HG03460 (cell line): ENCODE measurements around the gene HGFAC.
"Not testable (repeated sequence)": the region's sequence is repeated elsewhere in the genome, so short reads cannot be mapped to it uniquely, and the experiment has no call there.

Experiments used
- ATAC-seq: cut with Tn5 transposase; IDR thresholded peaks from one replicate; pipeline ENCODE4 v1.9.1; 2021; ENCODE audit not compliant: unreplicated experiment

HGFAC gene

DNA sequence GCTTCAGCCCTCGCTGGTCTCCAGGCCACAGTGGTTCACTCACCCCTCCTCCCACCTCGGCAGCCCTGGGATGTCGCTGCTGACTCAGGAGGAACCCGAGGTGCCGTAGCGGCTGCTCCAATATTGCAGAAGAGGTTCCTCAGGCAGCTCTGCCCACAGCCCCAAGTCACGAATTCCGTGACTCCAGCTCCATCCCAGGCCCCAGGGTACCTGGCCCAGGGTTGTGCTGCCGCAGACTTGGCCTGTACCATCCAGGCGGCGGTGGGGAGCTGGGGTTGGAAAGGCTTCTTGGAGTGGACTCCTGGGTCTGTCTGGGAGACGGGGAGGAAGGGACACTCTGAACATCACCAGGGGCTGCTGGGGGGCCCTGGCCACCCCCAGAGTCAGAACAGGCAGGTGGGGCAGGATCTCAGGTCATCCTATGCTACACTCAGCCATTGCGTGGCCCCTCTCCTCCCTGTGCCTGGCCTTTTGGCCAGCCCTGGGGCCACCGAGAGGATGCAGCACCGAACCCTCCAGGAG, 728 bp upstream of the HGFAC start:
- ATAC-seq: no peak

DNA sequence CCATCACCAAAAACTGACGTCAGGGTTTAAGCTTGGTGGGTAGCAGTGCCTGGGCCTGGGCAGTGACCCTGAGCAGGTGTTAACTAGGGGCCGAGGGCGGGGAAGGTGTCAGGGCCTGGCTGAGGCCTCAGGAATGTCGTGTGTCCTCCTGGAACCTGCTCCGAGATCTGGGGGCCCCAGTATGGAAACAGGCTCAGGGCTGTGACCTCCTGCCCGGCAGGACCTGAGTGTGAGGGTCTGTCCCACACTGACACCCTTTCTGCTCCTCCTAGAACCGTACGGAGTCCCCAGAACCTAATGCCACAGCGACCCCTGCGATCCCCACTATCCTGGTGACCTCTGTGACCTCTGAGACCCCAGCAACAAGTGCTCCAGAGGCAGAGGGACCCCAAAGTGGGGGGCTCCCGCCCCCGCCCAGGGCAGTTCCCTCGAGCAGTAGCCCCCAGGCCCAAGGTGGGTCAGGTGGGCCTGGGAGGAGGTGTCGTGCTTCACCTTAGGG, 741 bp downstream of the HGFAC start:
- ATAC-seq: no peak

DNA sequence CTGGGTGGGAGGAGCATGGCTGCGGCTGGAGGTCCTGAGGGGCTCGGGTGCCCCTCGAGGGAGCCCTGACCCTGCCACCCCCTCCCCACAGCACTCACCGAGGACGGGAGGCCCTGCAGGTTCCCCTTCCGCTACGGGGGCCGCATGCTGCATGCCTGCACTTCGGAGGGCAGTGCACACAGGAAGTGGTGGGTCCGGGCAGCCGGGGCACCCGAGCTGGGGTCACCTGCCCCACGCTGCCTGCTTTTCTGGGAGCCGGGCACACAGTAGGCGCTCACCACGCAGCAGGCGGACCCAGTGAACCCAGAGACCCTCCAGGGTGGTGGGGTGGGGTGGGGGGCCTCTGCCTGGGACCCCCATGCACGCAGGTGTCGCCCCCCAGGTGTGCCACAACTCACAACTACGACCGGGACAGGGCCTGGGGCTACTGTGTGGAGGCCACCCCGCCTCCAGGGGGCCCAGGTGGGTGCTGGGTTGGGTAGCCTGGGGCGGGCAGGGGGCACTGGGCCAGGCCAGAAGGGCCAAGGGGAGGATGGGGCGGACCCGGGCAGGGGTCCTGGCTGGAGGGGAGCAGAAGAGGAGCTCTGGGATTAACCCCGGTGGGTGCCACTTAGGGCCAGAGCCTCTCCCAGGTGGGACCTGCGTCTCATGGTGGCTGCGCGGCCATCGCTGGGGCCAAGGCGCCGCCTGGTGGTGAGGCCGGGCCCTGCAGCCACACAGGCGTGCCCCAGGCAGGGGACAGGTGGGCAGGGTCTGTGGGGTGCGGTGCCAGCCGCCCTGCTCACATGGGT, 1.4 kb downstream of the HGFAC start:
- peak; percentile 56 for ATAC-seq

DNA sequence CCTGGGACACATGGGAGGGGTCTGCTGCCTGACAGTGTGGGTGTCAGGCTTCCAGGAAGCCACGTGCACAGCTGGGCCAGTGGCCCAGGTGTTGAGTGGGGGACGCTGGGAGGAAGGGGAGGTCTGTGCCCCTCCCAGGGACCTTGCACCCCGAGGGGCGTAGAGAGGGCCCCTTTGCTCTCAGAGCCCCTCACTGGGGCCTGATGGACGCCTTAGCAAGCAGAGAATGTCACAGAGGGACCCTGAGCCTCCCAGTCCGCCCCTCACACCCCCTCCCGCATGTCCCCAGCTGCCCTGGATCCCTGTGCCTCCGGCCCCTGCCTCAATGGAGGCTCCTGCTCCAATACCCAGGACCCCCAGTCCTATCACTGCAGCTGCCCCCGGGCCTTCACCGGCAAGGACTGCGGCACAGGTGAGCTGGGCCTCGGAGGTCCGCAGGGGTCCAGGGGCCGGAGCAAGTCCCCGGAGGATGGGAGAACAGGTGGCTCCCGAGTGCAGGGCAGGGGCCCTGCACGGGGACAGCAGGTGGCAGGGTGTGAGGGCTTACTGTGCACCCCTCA, 2.1 kb downstream of the HGFAC start:
- no peak for ATAC-seq

DNA sequence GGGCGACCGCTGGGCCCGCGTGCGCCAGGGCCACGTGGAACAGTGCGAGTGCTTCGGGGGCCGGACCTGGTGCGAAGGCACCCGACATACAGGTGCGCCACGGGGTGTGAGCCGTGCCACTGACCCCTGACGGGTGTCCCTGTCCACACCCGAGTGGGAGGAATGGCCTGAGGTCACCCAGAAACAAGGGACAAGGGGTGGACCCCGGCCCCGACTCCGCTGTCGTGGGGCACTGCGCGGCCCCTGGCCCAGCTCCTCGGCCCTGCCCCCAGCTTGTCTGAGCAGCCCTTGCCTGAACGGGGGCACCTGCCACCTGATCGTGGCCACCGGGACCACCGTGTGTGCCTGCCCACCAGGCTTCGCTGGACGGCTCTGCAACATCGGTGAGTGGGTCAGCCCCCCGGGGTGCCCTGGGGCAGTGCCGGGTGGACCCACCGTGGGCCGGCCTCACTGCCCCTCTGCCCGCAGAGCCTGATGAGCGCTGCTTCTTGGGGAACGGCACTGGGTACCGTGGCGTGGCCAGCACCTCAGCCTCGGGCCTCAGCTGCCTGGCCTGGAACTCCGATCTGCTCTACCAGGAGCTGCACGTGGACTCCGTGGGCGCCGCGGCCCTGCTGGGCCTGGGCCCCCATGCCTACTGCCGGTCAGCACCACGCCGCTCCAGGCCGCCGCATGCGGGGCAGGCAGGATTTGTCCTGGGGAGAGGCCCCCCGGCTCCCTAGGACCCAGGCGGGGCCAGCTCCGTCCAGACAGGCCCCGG, 2.8 kb downstream of the HGFAC start:
- no peak for ATAC-seq

DNA sequence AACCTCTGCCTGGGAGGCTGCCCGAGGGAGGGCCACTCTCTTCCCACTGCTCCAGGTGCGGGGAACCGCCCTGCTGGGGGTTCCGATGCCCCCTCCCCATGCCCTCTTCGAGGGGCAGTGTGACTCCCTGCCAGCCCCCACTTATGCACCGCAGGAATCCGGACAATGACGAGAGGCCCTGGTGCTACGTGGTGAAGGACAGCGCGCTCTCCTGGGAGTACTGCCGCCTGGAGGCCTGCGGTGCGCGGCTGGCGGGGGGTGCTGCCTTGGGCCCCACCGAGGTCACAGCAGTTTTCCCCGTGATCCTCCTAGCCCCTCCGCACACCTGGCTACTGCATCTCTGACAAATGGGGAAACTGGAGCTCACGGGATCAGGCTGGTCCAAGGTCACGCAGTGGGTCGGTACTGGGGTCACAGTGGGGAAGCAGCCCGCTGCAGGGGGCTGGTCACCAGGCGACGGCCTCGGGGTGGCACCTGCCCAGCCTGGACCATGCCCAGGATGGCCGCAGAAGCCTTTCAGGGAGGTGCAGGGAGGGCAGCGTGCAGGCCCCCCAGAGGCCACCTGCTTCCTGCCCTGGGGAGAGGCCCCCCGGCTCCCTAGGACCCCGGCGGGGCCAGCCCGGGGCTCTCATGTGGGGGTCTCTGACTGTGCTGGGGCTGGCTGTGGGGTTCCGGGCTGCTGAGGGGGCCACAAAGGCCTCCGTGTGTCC, 3.5 kb downstream of the HGFAC start:
- ATAC-seq: no peak

DNA sequence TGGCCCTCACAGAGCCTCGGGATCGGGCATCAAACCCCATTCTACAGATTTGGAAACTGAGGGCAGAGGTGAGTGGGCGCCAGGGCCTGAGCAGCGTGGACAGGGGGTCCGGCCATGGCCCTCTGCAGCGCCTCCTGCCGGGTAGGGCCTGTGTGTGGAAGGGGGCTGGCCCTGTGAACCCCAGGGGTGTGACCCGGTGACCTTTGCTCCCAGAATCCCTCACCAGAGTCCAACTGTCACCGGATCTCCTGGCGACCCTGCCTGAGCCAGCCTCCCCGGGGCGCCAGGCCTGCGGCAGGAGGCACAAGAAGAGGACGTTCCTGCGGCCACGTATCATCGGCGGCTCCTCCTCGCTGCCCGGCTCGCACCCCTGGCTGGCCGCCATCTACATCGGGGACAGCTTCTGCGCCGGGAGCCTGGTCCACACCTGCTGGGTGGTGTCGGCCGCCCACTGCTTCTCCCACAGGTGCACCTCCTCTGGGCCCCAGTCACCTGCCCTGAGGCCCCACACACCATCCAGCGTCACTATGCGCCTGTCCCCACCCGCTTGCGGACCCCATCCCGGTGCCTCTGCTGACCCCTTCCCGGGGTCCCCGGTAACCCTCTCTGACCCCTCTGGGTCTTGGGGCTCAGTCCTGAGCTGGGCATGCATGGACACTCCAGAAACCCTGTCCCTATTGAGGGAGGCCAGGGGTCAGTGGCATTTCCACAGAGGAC, 4.2 kb downstream of the HGFAC start:
- ATAC-seq: no peak

DNA sequence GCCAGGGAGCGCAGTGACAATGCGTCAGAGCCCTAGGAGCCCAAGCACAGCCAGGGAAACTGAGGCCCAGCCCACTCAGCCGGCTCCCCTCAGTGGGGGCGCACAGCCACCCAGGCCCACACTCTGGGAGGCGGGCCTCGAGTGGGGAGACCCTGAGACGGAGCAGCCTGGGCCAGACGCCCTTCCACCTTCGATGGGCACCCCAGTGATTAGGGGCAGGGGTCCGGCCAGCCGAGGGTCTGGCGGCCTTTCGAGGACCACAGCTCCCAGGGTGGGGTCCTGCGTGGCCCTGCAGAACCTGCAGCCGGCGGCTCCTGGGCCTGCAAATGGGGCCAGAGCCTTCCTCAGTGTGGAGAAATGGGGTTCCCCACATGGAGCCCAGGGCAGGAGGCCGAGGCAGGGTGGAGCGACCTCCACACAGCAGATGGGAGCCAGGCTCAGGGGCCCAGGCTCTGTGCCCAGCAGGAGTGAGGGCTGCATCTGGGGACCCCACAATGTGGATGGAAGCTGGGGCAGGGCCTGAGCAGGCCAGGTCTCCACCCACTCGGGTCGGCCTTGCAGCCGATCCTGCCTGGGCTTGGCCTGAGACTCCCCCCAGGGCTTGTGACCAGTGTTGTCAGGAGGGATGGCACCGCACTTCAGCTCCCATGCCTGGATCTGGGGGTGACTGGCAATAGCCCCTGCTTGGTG, 5.0 kb downstream of the HGFAC start:
- ATAC-seq: no peak

DNA sequence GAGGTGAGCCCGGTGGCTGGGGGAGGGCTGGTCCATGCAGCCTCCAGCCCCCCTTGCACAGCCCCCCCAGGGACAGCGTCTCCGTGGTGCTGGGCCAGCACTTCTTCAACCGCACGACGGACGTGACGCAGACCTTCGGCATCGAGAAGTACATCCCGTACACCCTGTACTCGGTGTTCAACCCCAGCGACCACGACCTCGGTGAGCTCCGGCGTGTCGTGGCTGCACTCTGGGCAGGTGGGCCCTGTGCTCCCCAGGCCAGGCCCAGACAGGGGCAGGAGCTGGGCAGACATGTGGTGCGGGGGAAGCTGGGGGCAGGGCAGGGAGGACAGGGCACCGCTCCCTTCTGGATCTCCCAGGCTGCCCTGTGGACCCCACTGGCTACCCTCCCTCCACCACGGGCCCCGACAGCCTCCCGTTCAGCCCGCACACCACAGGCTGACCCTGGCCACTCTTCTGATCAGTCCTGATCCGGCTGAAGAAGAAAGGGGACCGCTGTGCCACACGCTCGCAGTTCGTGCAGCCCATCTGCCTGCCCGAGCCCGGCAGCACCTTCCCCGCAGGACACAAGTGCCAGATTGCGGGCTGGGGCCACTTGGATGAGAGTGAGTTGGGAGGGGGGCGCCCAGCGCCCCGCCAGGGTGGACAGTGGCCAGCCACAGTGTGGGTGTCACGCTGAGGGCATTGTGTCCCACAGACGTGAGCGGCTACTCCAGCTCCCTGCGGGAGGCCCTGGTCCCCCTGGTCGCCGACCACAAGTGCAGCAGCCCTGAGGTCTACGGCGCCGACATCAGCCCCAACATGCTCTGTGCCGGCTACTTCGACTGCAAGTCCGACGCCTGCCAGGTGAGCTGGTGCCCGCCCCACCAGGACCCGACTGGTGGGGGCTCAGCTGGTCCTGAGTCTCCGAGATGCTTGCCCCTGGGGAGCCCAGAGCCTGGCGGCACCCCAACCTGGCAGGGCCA, 5.9 kb downstream of the HGFAC start:
- ATAC-seq: no peak

DNA sequence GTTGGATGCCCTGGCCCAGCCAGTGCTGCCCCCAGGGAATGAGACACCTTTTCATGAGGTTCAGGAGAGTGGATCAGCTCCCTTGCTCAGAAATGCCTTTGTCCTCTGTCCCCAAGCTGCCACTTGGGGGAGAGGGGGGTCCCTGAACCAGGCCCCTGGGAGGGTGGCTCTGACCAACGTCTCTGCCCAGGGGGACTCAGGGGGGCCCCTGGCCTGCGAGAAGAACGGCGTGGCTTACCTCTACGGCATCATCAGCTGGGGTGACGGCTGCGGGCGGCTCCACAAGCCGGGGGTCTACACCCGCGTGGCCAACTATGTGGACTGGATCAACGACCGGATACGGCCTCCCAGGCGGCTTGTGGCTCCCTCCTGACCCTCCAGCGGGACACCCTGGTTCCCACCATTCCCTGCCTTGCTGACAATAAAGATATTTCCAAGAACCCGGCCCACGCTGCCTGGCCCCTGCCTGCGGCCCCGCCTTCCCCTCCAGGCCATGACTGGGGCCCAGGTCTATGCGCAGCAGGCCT, 7.3 kb downstream of the HGFAC start:
- ATAC-seq: no peak

DNA sequence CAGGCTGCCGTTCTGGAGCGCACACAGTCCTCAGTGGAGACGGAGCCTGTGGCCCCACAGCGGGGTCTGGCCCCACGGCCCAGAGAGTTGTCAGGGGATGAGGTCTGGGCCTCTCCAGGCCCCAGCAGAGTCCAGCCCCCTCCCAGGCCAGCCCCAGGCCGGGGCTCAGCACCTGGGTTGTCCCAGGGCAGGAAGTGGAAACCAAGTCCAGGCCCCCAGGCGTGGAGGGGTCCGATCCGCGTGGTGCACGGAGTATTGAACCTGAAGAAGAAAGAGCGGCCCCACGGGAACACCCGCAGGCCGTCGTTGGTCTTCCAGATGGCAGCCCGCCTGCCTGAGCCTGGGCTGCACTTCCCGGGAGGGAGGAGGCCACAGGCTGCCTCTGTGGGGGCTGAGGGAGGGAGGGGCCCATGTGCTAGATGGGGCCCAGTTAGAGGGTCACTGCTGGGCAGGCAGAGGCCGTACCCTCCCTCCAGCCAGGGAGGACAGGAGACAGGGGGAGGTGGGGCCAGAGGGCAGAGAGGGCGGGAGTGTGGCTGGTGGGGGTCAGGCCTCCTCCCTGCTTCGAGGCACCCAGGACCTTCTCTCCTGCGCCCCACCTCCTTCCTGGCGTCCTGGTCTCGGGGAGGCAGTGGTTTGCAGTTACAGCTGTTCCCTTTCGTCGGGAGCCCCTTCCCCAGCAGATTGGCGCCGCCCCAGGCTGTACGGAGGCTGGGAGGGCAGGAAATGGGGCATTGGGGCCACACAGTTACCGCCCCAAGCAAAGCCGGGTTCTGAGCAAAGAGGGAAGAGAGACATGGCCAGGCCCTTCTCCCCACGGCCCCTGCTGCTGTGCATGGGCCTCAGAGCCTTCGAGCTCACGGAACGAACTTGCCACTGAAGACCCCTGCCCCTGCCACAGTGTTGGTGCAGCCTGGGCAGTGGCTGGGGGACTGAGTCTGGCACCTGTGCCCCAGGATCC, 8.1 kb downstream of the HGFAC start:
- no peak for ATAC-seq

DNA sequence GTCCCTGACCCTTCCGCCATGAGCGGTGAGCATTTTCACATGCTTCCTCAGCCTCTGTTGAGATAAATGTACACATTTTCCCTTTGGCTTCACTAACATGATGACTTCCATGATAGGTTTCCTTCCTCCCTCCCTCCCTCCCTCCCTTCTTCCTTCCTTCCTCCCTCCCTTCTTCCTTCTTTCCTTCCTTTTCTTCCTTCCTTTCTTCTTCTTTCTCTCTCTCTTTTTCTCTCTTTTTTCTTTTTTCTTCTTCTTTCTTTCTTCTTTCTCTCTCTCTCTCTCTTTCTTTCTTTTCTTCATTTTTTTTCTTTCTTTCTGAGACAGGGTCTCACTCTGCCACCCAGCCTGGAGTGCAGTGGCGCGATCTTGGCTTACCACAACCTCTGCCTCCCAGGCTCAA, 8.9 kb downstream of the HGFAC start:
- no peak for ATAC-seq

DNA sequence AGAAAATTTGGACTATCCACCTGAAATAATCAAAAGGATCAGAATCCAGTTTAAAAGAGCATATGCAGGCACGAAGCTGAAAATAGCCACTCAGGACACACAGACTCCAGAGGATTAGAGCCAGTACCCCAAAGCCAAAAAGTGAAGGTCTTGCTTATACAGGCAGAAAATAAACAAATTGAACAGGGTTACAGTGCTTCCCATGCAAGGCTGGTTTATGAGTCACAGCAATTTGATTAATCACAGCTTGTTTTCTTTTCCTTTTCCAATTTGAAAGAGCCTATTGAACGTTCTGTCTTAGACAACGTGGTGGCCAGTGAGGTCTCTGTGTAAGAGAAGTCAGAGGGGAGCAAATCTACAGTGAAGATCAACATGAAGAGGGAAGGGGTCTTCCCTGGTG, 10.2 kb downstream of the HGFAC start:
- no peak for ATAC-seq

DNA sequence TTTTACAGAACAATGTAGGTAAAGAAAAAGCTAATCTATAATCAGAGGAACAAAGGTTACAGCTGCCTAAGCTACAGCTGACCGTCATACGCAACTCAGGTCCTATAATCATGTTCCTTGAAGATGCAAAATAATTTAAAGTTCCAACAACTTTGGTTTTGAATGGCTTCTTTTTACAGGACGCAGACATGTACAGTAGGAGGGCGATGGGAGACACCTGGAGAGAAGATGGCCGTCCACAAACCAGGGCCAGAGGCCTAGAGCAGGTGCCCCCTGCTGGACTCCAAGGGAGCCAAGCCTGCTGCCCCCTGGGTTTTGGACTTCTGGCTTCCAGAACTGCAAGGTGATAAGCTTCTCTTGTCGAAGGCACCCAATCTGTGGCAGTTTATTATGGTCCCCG, 10.6 kb downstream of the HGFAC start:
- no peak for ATAC-seq

DNA sequence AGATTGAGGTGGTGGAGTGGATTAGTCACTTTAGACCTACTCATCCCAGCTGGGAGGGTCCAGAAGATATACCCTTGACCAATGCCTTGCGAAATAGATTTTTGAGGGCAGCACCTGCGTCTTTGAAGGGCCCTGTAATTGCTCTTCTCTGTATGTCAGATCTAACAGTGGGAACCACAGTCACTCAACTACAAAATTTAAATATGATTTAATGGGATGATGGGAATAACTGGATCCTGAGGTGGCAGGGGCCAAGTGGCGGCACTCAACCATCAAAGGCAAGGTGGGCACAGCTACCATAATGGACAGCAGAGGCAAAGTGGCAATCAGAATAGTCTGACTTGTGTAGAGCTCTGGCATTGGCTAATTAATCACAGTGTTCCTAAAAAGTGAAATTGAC, 13.8 kb downstream of the HGFAC start:
- not testable (repeated sequence) for ATAC-seq

DNA sequence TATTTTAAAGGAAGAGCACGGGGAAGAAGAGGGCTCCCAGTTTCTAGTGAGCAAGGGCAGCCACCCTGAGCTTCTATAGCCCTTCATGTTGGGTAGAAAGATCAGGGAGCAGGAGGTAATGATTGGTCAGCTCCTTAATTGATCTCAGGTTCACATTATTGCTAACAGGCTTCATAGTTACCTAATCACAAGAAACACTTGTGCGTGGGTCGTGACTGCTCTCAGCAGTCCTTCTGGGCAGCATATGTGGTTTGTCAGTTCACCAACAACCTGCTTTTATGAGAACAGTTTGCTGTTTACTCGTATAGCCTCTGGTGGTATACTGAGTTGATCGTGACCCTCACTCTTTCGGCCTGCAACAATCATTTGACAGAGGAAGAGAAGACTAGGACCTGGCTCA, 16.6 kb downstream of the HGFAC start:
- ATAC-seq: no peak

DNA sequence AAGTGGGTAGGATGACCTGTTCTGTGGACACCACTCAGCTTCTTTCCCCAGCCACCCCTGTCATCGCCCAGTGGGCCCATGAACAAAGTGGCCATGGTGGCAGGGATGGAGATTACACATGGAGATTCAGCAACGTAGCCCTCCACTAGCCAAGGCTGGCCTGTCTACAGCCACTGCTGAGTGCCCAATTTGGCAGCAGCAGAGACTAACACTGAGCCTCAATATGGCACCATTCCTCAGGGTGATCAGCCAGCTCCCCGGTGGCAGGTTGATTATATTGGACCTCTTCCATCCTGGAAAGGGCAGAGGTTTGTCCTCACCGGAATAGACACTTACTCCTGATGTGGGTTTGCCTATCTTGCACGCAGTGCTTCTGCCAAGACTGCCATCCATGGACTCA, 17.4 kb downstream of the HGFAC start:
- ATAC-seq: not testable (repeated sequence)
